ENCODE results near the gene C1QTNF1.
A peak's percentile ranks its signal among the peaks of the same experiment; 100 is the strongest.

The C1QTNF1 gene

GRCh38 chr17:78993241-78993956 lies 30.6 kb upstream of the C1QTNF1 start:
- DNase-seq: peak; percentile 72

GRCh38 chr17:78993981-78994671 lies 29.8 kb upstream of the C1QTNF1 start:
- peak; percentile 58 for DNase-seq

GRCh38 chr17:78995022-78995760 lies 28.8 kb upstream of the C1QTNF1 start:
- DNase-seq: peak; percentile 49

GRCh38 chr17:78995761-78996451 lies 28.1 kb upstream of the C1QTNF1 start:
- peak; percentile 46 for DNase-seq

- peak; percentile 52 for DNase-seq
Observed at GRCh38 chr17:78996781-78997201, 27.2 kb upstream of the C1QTNF1 start.

- no peak for DNase-seq
Observed at GRCh38 chr17:78997231-78997741, 26.7 kb upstream of the C1QTNF1 start.

- peak; percentile 43 for DNase-seq
Observed at GRCh38 chr17:78997881-78998280, 26.1 kb upstream of the C1QTNF1 start.

- peak; percentile 53 for DNase-seq
Observed at GRCh38 chr17:78998311-78999055, 25.5 kb upstream of the C1QTNF1 start.

- peak; percentile 45 for DNase-seq
Observed at GRCh38 chr17:78999056-78999768, 24.8 kb upstream of the C1QTNF1 start.

- no peak for DNase-seq
Observed at GRCh38 chr17:78999947-79000395, 24.0 kb upstream of the C1QTNF1 start.

- peak; percentile 55 for DNase-seq
Observed at GRCh38 chr17:79000396-79001189, 23.4 kb upstream of the C1QTNF1 start.

- peak; percentile 52 for DNase-seq
Observed at GRCh38 chr17:79001190-79002020, 22.6 kb upstream of the C1QTNF1 start.

GRCh38 chr17:79002291-79002690 lies 21.7 kb upstream of the C1QTNF1 start:
- DNase-seq: peak; percentile 53

- DNase-seq: peak; percentile 53
Observed at GRCh38 chr17:79002796-79003593, 21.0 kb upstream of the C1QTNF1 start.

- DNase-seq: peak; percentile 56
Observed at GRCh38 chr17:79003661-79004411, 20.1 kb upstream of the C1QTNF1 start.

- DNase-seq: peak; percentile 72
Observed at GRCh38 chr17:79005063-79005861, 18.7 kb upstream of the C1QTNF1 start.

GRCh38 chr17:79006046-79006445 lies 17.9 kb upstream of the C1QTNF1 start:
- peak; percentile 52 for DNase-seq

Measured in islet precursor cell (in vitro differentiated cells).